ENCODE data around the gene LACRT.

LACRT gene

DNA sequence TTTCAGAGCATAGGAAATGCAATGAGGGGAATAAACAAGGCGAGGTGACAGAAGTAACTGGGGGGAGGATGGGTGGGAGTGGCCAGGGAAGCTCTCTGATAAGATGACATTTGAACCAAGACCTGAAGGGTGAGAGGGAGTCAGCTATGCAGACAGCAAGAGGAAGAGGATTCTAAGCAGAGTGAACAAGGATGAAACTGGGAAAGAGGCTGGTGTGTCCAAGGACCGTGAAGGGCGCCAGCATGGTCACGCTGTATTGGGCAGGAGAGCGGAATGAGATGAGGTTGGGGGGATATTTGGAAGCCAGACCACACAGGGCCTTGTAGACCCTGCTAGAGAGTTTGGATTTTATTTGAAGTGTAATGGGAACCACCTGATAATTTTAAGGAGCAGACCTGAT, 35.7 kb downstream of the LACRT start:
- no peak for DNase-seq

DNA sequence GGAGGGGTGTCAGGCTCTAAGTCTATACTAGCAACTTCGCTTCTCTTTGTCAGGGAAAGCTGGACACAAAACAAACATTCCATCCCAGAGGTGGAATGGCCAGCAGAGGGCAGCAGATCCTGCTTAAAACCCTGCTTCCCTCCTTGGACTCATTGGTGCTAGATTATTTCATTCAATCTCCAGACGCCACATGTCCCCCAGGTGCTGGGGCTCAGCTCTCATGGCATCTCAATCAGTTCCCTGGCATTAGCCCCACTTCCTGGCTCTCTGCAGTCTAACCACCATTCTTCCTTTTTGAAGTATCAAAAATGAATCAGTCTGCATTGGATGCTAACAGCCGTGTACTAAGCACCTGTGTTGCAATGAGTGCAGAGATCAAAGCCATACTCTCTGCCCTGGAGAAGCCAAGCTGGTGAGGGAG, 38.2 kb downstream of the LACRT start:
- DNase-seq, result peak; percentile 35 to 56

DNA sequence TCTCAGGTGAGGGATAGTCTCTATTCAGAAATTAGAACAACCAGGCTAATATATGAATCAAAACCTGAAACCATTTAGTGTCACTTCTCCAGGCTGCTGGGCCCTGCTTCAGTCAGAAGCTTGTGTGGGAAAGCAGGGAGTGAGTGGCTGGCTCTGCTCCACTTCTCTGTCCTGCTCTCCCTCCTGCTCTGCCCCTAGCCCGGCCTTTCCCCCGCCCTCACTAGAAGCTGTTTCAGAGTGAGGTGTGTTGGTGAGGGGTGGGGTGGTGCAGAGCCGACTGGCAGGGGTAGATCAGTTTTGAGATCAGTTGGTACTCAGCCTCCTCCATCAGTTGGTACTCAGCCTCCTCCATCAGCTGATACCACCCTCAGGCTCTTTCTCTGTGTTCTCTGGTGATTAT, 39.2 kb downstream of the LACRT start:
- DNase-seq, result no peak

DNA sequence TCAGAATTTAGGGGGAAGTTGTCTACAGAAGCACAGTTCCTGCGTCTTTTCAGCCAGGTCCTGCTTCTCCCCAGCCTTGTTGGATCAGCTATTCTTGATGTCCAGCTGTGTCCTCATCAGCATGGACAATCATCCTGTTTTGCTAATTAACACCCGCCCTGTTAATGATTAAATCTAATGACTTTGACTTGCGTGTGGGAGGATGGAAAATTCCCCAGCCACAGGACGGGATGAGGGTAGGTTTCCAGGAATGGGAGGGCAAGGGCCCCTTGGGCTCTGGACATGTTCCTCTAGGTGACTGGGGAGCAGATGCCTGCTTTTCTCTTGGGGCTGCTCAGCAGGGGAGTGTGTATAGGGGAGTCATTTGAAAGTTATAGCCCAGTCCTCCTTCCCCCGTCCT, 41.0 kb downstream of the LACRT start:
- no peak for DNase-seq

DNA sequence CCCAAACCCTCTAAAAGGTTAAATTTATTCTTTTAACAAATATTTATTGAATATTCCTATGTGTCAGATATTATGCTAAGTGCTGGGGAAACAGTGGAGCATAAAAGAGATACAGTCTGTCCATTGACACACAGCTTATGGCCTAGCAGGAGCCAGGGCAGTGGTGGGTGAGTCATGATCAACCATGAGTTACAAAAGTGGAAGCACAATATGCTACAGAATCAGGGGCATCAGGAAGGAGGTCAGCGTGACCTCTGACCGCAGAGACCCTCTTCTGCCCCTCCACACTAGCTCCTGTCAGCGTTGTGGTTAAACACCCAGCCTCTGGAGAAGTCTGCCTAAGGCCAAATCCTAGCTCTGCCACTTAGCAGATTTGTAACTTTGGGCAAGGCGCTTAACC, 41.6 kb downstream of the LACRT start:
- DNase-seq, result no peak

DNA sequence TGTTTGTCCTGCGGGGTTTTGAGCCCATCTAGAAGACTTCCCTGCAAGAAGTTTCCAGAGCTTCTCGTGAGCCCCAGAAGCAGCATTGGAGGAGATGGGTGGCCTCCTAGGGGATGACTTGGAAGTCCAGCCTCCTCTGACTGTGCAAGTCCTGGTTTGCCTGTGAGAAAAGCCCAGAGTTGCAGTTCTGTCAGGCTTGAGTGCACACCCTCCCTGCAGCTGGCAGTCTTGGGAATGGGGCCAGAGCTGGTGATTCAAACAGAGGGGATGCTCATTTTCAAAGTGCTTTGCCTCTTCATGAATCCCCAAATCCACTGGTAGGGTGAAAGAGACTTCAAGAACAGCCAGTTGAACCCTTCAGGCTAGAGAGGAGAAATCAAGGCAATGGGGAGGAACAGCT, 42.4 kb downstream of the LACRT start:
- no peak for DNase-seq

DNA sequence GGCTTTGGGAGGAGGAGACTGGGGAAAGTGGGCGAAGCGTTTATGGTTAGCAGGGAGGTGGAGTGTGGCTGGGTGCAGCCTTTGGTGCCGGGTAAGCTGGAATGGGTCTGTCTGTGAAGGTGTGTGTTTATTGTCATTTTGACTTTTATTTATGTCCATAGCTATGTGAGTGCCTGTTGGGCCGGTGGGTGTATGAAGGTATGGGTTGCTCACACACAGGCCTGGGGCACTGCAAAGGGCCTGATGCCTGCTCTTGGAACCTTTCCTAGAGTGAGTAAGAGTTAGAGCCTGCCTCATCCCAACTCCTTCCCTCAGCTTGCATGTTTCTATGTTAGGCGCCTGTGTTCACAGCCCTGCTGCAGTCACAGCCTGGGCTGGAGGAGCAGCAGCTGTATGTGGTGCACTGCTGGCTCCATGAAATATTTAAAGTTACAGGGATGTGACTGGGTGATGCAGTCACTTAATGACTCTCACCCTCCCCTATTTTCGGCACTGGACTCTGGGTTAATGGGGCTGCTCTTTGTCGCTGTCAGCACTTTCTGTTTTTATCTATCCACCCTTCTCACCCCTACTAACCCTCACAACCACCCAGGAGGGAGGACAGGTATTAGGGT, 43.6 kb downstream of the LACRT start:
- no peak for DNase-seq

DNA sequence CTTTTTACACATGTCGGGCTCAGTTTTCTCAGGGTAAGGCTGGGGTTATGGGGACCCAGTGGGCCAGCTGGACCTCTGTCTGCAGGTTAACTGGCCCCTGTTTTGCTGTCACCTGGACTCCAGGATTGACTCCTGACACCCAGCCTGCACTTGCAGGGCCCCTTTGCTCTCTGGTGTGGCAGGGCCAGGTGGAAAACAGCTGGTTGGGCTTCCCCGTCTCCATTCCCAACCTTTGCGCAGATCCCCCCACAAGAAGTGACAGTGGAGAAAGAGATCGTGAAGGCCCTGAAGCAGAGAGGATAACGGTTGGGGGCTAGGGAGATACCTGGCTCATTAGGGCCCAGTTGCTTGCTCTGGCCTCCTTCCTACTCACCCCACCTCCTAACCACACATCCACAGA, 44.7 kb downstream of the LACRT start:
- no peak for DNase-seq

DNA sequence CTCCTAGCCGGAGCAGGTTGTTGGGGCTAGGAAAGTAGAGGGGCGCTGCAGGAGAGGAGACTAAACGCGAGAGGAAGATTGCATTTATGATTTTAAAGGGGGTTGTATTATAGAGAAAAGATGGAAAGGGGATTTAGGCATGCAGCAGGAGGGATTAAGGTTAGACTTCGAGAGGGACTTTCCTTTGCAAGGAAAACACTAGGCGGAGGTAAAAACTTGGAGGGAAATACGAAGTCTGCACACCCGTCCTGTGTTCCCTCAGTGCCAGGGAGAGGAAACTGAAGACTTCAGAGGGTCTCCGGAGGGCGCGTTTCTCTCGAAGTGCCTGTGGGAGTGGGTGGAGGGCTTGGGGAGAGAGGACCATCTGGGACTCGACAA, 45.8 kb downstream of the LACRT start:
- DNase-seq, result no peak

DNA sequence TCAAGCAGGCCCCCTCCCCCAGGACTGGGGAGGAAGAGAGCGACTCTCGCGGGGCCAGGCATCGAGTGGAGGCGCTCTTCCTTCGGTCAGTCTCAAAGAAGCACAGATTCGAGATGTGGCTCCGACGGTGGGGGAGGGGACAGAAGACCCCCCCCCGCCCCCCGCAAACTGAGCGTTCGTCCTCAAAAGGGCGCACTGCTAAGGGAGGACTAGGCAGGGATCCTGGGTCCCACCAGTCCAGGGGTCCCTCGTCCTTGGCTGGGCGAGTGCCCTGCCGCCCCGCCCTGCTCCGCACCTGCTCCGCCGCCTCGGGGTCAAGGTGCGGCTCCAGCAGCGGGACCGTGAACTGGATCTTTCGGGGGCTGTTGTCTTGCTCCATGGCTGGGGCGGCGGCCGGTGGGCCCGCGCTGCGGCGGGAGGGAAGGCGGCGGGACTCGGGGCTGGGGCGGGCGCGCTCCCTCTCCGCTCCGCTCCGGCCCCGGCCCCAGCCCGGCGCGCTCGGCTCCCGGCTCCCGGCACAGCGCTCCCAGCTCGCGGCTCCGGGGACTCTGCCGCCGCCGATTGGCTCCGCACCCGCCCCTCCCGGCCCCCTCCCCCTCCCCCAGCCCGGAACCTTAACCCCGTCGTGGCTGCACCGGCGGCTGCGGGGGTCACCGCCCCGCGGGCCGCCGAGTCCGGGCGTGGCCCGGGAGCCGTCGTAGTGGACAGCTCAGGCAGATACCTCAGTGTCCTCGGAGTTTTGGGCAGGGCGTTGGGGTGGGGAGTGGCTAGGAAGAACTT, 46.4 kb downstream of the LACRT start, which contains the start of gene PPP1R1A:
Gene PPP1R1A (minus strand): TSS at position 550 of the 780 bp plus-strand sequence. CDS start 171 bp downstream, at position 379.
- no peak for DNase-seq

DNA sequence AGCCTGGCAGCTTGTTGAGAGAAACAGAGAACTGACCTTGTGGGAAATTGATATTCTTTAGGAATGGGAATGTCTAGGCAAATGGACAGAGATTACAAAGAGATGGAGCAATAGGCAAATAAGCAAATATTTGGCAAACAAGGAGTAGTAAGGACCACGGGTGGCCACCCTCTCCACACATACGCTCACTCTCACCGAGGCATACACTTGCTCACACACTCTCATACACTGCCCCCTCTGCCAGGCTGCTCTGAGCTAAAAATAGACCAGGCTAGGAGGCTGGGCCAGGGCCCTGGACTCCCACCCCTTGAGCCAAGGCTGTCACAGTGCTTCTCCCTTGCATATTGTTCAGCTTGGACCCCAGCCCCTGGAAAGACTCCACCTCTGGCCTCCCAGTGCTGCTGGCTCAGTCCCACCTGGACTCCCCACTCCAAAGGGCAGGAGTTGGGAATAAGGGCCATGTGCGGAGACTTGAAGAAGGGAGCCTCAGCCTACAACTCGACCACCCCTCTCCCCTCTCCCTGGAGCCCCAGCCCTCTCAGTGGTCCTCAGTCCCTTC, 47.3 kb downstream of the LACRT start:
- no peak for DNase-seq

DNA sequence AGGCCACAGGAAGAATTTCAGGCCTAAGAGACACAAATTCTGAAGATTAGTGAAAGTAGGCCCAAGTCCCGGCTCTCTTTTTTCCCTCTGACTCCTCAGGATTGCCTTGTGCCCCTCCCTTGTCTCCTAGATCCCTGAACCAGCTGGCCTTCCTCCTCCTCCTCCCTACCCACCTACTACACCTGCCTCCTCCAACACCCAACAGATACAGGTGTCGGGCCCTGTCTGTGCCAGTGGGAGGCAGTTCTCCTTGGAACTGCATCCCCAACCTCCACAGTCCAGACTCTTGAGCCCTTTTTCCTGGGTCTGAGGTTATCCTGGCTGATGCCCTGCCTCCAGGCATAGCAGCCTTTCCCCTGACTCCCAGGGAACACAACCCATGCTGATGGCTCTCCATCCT, 48.1 kb downstream of the LACRT start:
- DNase-seq, result no peak

DNA sequence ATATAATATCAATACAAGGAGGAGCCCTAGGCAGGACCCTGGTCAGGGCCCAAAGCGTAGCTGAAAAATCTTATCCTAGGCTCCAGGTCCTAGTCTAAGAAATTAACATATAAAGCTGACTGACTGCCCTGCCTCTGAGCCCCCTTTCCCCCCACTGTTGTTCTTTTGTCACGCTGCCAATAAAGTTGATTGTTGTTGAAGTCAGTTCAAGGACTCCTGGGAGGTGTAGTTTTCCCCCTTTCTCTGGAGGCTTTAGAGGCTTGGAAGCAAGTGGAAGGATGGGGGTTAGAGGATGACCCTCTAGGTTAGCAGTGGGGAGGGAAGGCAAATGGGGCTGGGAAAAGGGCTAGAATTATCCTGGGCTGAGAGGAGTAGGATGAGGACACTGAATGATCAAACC, 49.5 kb downstream of the LACRT start:
- no peak for DNase-seq

DNA sequence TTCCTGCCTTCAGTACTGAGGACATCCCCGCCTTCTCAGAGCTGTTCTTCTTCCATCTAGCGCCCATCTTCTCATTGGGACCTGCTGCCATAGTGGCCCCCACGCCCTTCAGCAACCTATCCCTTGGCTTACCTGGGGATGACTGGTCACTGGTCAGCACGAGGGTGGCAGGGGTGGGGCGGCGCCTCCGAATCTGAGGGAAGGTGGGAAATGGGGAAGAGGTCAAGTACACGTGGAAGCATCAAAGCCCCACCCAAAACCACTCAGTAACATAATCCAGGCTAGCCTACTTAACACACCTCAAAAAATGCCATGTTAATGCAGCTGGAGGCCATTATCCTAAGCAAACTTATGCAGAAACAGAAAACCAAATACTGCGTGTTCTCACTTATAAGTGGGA, 50.6 kb downstream of the LACRT start:
- no peak for DNase-seq

DNA sequence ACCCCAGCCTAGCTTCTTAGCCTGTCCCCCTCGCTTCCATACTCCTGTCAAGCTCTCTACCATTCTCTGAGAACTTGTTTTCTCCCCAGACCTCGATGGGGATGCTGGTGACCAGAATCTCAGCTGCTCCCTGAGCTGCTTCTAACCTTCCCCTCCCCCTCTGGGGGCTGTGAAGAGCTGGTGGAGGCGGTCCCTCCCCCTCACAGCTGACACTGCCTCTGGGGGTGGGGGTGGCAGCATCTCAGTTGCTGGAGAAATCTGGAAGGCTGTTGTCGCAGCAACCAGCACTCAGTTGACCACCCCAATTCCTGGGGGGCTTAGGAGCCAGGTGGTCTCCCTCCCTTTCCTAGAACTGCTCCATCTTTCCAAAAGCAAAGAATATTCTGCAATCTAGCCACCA, 51.0 kb downstream of the LACRT start:
- no peak for DNase-seq

DNA sequence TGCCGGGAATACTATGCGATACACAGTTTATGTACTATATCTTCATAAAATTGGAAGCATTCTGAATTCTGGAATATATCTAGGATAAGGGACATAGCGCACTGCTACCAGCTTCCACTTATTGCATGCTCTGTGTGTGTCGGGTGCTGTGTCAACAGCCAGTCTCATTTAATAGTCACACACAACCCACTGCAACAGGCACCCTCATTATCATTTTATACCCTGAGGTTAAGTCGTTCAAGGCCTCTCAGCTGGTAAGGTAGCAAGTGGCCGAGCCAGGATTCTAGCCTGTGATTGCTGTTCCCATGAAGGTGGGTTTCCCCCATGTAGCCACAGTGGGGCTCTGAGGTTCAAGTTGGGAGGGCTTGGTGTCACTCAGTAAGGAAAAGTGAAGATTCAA, 53.3 kb downstream of the LACRT start:
- no peak for DNase-seq

Data from AML-193 (cell line).